Karpas-422 (cell line): ENCODE measurements around the gene JDP2. TPM values are rescaled to one million over a fixed set of nuclear protein-coding genes. Genes with fewer than 3 reads are reported as not detected.

ENCODE experiments used
- DNase-seq: peaks from one replicate; pipeline ENCODE4 v3.0.0-alpha.2; 2015
- H2AFZ ChIP-seq: fragments of 200-600 bp; sonication (generic); 2 replicates; pipeline ENCODE4 v1.6.1; 2014; ENCODE audit warnings: antibody characterized with exemption, low read length, mixed read lengths
- H3K27ac ChIP-seq: fragments of 200-600 bp; sonication (generic); 2 replicates; pipeline ENCODE4 v1.5.1; 2014; ENCODE audit warnings: mild to moderate bottlenecking, low read length, moderate library complexity
- H3K27me3 ChIP-seq: fragments of 200-600 bp; sonication (generic); 2 replicates; pipeline ENCODE4 v1.6.1; 2014; ENCODE audit warnings: low read length, mixed read lengths
- H3K36me3 ChIP-seq: fragments of 200-600 bp; sonication (generic); 2 replicates; pipeline ENCODE4 v1.6.1; 2014; ENCODE audit warnings: low read length, mixed read lengths; ENCODE audit not compliant: insufficient read depth
- H3K4me1 ChIP-seq: fragments of 200-600 bp; sonication (generic); 2 replicates; pipeline ENCODE4 v1.6.1; 2014; ENCODE audit warnings: mild to moderate bottlenecking, low read length, mixed read lengths
- H3K4me2 ChIP-seq: fragments of 200-600 bp; sonication (generic); 2 replicates; pipeline ENCODE4 v1.6.1; 2014; ENCODE audit warnings: low read length, low read depth, mild to moderate bottlenecking; ENCODE audit not compliant: poor library complexity, severe bottlenecking
- H3K4me3 ChIP-seq: fragments of 200-600 bp; sonication (generic); 2 replicates; pipeline ENCODE4 v1.5.1; 2014; ENCODE audit warnings: mild to moderate bottlenecking, antibody characterized with exemption, low read length, mixed read lengths
- H3K79me2 ChIP-seq: fragments of 200-600 bp; sonication (generic); 2 replicates; pipeline ENCODE4 v1.6.1; 2014; ENCODE audit warnings: mild to moderate bottlenecking, low read length, mixed read lengths
- H3K9ac ChIP-seq: fragments of 200-600 bp; sonication (generic); 2 replicates; pipeline ENCODE4 v1.6.0; 2014; ENCODE audit warnings: low read length
- H3K9me2 ChIP-seq: fragments of 200-600 bp; sonication (generic), shearing (Covaris generic); replicated peaks from 2 replicates; pipeline ENCODE4 v1.6.0; 2014; ENCODE audit warnings: mild to moderate bottlenecking, low read length, moderate library complexity; ENCODE audit not compliant: insufficient read depth
- H3K9me3 ChIP-seq: fragments of 300-700, 200-600 bp; sonication (generic); 2 replicates; pipeline ENCODE4 v1.6.1; 2014; ENCODE audit warnings: low read length, mixed read lengths
- H4K20me1 ChIP-seq: fragments of 200-600 bp; sonication (generic); 2 replicates; pipeline ENCODE4 v1.6.1; 2014; ENCODE audit warnings: mild to moderate bottlenecking, antibody characterized with exemption, low read length, low read depth; ENCODE audit not compliant: insufficient read depth
- total RNA-seq: library from RNA; depleted of rRNA; stranded (reverse); fragments of >200 nt; shearing (Covaris generic); gene quantifications from 2 replicates; pipeline ENCODE4 v1.2.3, GENCODE V29; 2014; ENCODE audit warnings: low replicate concordance

JDP2 gene
- total RNA-seq, 1 experiment from 2014 or later: 8.4 TPM

GRCh38 chr14:75402867-75403413 lies 24.9 kb upstream of the JDP2 start:
- no peak overlapping the region for H3K9ac ChIP-seq
- no peaks in the 10 kb centered on the region for H3K9me2 ChIP-seq
- H3K36me3 ChIP-seq: no peaks in the 10 kb centered on the region
- no peak overlapping the region for H2AFZ ChIP-seq
- H3K4me3 ChIP-seq: no peak overlapping the region
- H3K9me3 ChIP-seq: no peaks in the 10 kb centered on the region
- no peaks in the 10 kb centered on the region for H3K79me2 ChIP-seq
- DNase-seq: no peak
- H3K4me2 ChIP-seq: no peak overlapping the region
- H4K20me1 ChIP-seq: no peaks in the 10 kb centered on the region
- no peak overlapping the region for H3K27ac ChIP-seq
- H3K27me3 ChIP-seq: no peaks in the 10 kb centered on the region; the same call in 1 of the 2 replicates
- H3K4me1 ChIP-seq: no peaks in the 10 kb centered on the region

GRCh38 chr14:75404847-75405246 lies 23.0 kb upstream of the JDP2 start:
- H3K4me3 ChIP-seq: no peak overlapping the region
- H3K4me1 ChIP-seq: no peaks in the 10 kb centered on the region
- H3K4me2 ChIP-seq: no peak overlapping the region
- no peak overlapping the region for H3K27ac ChIP-seq
- H2AFZ ChIP-seq: no peak overlapping the region
- no peak overlapping the region for H3K9ac ChIP-seq
- no peaks in the 10 kb centered on the region for H3K36me3 ChIP-seq
- no peaks in the 10 kb centered on the region for H3K9me2 ChIP-seq
- H3K27me3 ChIP-seq: no peaks in the 10 kb centered on the region
- H3K79me2 ChIP-seq: no peaks in the 10 kb centered on the region
- H4K20me1 ChIP-seq: no peaks in the 10 kb centered on the region
- no peak for DNase-seq
- no peaks in the 10 kb centered on the region for H3K9me3 ChIP-seq

GRCh38 chr14:75406102-75406501 lies 21.7 kb upstream of the JDP2 start:
- H3K9me2 ChIP-seq: no peaks in the 10 kb centered on the region
- H3K4me1 ChIP-seq: no peaks in the 10 kb centered on the region
- DNase-seq: no peak
- H3K9me3 ChIP-seq: no peaks in the 10 kb centered on the region
- no peak overlapping the region for H2AFZ ChIP-seq
- H3K4me3 ChIP-seq: no peak overlapping the region
- H3K27ac ChIP-seq: no peak overlapping the region
- H3K27me3 ChIP-seq: no peaks in the 10 kb centered on the region
- no peak overlapping the region for H3K9ac ChIP-seq
- no peaks in the 10 kb centered on the region for H3K36me3 ChIP-seq
- H3K4me2 ChIP-seq: no peak overlapping the region
- H3K79me2 ChIP-seq: no peaks in the 10 kb centered on the region
- no peaks in the 10 kb centered on the region for H4K20me1 ChIP-seq

- Histone ChIP-seq H4K20me1 (no peaks in the 10 kb centered on the region), H2AFZ (no peak overlapping the region), H3K27me3 (no peaks in the 10 kb centered on the region), H3K9me2 (no peaks in the 10 kb centered on the region), H3K4me3 (no peak overlapping the region), H3K9me3 (no peaks in the 10 kb centered on the region), H3K27ac (no peak overlapping the region), H3K9ac (no peak overlapping the region), H3K4me2 (no peak overlapping the region), H3K4me1 (no peaks in the 10 kb centered on the region), H3K79me2 (no peaks in the 10 kb centered on the region), H3K36me3 (no peaks in the 10 kb centered on the region)
- DNase-seq: no peak
Observed at GRCh38 chr14:75406856-75407255, 21.0 kb upstream of the JDP2 start.

- H3K9me2 ChIP-seq: no peaks in the 10 kb centered on the region
- no peak overlapping the region for H3K4me2 ChIP-seq
- no peaks in the 10 kb centered on the region for H3K27me3 ChIP-seq
- no peaks in the 10 kb centered on the region for H3K9me3 ChIP-seq
- H3K36me3 ChIP-seq: no peaks in the 10 kb centered on the region
- H2AFZ ChIP-seq: no peak overlapping the region
- H3K79me2 ChIP-seq: no peaks in the 10 kb centered on the region
- no peaks in the 10 kb centered on the region for H4K20me1 ChIP-seq
- H3K4me3 ChIP-seq: no peak overlapping the region
- no peak overlapping the region for H3K9ac ChIP-seq
- H3K27ac ChIP-seq: no peak overlapping the region
- no peaks in the 10 kb centered on the region for H3K4me1 ChIP-seq
- no peak for DNase-seq
Observed at GRCh38 chr14:75409316-75410205, 18.3 kb upstream of the JDP2 start.

- Histone ChIP-seq H3K27ac (no peak overlapping the region), H3K9me2 (no peaks in the 10 kb centered on the region), H2AFZ (no peak overlapping the region), H4K20me1 (no peaks in the 10 kb centered on the region), H3K36me3 (no peaks in the 10 kb centered on the region), H3K9me3 (no peaks in the 10 kb centered on the region), H3K9ac (no peak overlapping the region), H3K4me1 (no peaks in the 10 kb centered on the region), H3K79me2 (no peaks in the 10 kb centered on the region), H3K4me2 (no peak overlapping the region), H3K27me3 (no peaks in the 10 kb centered on the region), H3K4me3 (no peak overlapping the region)
- DNase-seq: no peak
Observed at GRCh38 chr14:75411214-75411540, 16.6 kb upstream of the JDP2 start.

GRCh38 chr14:75413013-75413412 lies 14.8 kb upstream of the JDP2 start:
- Histone ChIP-seq H3K9me2 (no peaks in the 10 kb centered on the region), H3K27ac (no peak overlapping the region), H4K20me1 (no peaks in the 10 kb centered on the region), H3K27me3 (no peaks in the 10 kb centered on the region), H3K36me3 (no peaks in the 10 kb centered on the region), H3K9ac (no peak overlapping the region), H2AFZ (no peak overlapping the region), H3K79me2 (no peaks in the 10 kb centered on the region), H3K4me2 (no peak overlapping the region), H3K4me3 (no peak overlapping the region), H3K4me1 (no peaks in the 10 kb centered on the region), H3K9me3 (no peaks in the 10 kb centered on the region)
- DNase-seq: no peak

- H3K79me2 ChIP-seq: no peaks in the 10 kb centered on the region
Observed at GRCh38 chr14:75417674-75418073, 10.1 kb upstream of the JDP2 start.

More at GRCh38 chr14:75417674-75418073, 10.1 kb upstream of the JDP2 start:
- H3K9me3 ChIP-seq: no peaks in the 10 kb centered on the region
- H3K9me2 ChIP-seq: no peaks in the 10 kb centered on the region
- H3K9ac ChIP-seq: no peak overlapping the region
- no peaks in the 10 kb centered on the region for H3K27me3 ChIP-seq
- H3K27ac ChIP-seq: no peak overlapping the region
- no peak overlapping the region for H3K4me2 ChIP-seq
- H3K36me3 ChIP-seq: no peaks in the 10 kb centered on the region
- no peak overlapping the region for H2AFZ ChIP-seq
- no peaks in the 10 kb centered on the region for H3K4me1 ChIP-seq
- no peak overlapping the region for H3K4me3 ChIP-seq
- DNase-seq: no peak
- no peaks in the 10 kb centered on the region for H4K20me1 ChIP-seq
